ENCODE measurements around the gene PARP15.
"Not testable (repeated sequence)": the region's sequence is repeated elsewhere in the genome, so short reads cannot be mapped to it uniquely, and the experiment has no call there.

PARP15 gene

DNA sequence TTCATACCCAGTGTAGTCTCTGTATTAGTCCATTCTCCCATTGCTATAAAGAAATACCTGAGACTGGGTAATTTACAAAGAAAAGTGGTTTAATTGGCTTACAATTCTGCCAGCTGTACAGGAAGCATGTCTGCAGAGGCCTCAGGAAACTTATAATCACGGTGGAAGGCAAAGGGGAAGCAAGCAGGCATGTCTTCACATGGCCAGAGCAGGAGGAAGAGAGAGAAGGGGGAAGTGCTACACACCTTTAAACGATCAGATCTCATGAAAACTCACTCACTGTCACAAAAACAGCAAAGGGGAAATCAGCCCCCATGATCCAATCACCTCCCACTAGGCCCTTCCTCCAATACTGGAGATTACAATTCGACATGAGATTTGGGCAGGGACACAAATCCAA lies 96.9 kb downstream of the PARP15 start:
- DNase-seq = no peak

- DNase-seq = no peak
These were observed 99.3 kb downstream of the PARP15 start for GRCh38 chr3:122676759-122677158.

- DNase-seq = no peak
These were observed 99.8 kb downstream of the PARP15 start for GRCh38 chr3:122677216-122677615.

DNA sequence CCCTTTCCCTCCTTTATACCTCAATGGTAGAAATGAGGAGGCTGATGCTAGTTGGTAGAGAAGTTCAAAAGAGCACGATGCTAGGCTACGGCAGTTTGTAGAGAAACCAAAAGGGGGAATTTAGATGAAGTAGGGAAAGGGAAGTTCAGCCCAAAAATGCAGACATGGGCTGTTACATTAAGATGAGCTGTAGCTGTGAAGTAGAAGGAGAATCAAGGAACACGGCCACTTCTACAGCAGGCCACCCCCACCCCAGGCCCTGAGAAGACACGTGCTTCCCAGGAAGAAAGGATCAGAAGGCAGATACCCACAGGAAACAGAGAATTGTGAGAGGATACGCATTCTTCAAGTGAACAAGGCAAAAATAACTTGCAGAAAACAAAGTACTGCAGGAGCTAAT lies 101.1 kb downstream of the PARP15 start:
- no peak for DNase-seq

DNA sequence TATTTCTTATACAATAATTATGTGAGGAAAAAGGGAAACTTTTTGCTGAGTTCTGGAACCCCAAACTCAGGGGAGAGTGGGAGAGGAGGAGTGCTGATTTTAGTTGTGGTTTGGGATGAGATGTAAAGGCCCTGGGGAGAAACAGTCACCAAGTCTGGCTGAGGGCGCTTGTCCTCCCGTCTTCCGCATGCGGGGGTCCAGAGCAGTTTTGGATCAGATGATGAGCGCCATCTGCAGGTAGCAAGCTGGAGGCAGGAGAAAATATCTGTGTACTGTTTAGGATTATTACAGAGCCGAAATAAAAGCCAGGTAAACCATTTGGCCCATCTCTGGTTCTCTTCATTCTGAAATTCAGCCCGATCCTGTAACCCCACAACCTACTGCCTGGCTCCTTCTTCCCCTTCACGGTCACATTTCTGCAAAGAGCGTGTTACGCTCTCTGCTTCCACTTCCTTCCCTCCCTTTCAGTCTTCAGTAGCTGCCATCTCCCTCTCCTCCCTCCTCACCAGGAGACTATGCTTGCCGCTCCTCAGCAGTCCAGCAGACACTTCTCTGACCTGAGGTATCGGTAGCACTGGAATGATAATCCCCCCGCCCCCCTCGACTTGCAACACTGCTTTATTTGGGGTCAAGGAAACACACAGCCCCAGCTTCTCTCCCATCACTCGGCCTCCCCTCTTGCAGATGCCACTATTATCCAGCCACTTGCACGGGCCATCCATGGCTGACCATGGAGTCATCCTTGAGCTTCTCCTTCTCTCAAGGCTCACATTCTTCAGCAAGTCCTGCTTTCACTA lies 101.8 kb downstream of the PARP15 start:
- peak; percentile 77 for DNase-seq

- no peak for DNase-seq
These were observed 102.5 kb downstream of the PARP15 start for GRCh38 chr3:122679882-122680474.

GRCh38 chr3:122680475-122681283 lies 103.2 kb downstream of the PARP15 start, which contains the start of gene PARP14:
PARP14 (plus strand) TSS chr3:122680839; CDS start chr3:122680884, 45 bp downstream.
- peak; percentile 60 for DNase-seq

GRCh38 chr3:122681284-122681973 lies 104.0 kb downstream of the PARP15 start:
- no peak for DNase-seq

DNA sequence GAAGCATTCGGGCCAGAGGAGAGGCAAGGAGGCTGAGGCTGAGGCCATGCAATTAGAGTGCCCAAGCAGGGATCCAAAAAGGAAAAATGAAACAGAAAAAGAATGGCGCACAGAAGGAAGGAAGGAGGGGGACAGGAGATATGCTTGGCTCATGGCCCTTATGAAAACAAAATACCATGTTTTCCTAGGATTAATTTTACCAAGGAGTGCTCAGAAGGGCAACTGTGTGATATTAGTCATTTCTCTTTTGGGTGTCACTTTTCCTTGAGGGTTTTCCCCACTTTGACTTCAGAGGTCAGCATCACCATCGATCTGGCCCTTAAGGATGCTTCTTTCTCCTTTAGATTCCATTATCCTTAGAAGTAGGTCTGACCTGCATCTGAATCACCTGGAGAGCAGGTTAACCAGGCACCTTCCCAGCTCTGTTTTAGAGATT lies 104.5 kb downstream of the PARP15 start:
- no peak for DNase-seq

GRCh38 chr3:122682778-122683411 lies 105.4 kb downstream of the PARP15 start:
- not testable (repeated sequence) for DNase-seq

DNA sequence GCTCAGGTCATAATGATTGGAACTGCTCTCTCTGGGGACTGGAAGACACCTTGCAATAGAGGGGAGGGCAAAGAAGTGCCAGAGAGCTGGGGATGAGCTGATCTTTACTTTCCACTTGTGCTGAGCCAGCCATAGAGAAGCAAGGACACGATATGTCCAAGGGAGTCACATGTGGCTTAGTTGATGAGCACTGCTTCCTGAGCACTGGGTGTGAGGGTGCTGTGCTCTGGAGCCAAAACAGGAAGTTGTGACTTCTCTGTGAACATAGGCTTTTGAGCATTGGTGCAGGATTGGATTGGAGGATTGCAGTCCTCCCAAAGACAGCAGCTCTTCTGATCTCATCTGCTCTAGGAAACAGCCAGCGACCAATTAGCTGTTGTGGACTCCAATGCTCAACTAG lies 109.8 kb downstream of the PARP15 start:
- DNase-seq = no peak

Measured in activated T-cell treated with anti-CD3 and anti-CD28 coated beads for 4 hours (primary cell).